Endodermal cell (in vitro differentiated cells): ENCODE data around the gene KCNH6. TPM values are rescaled to one million over a fixed set of nuclear protein-coding genes. Genes with fewer than 3 reads are reported as not detected.

Experiments
- DNase-seq: peaks from one replicate; pipeline ENCODE4 v3.0.0-alpha.2; 2017
- H3K27ac ChIP-seq: 2 replicates; pipeline ENCODE4 v1.5.1; 2013; ENCODE audit warnings: mild to moderate bottlenecking, low read depth, low read length, moderate library complexity
- H3K27me3 ChIP-seq: 2 replicates; pipeline ENCODE4 v1.6.1; 2013; ENCODE audit warnings: mild to moderate bottlenecking, low read length, moderate library complexity; ENCODE audit not compliant: insufficient read depth, control insufficient read depth, poor library complexity, severe bottlenecking
- H3K36me3 ChIP-seq: 2 replicates; pipeline ENCODE4 v1.7.0; 2013; ENCODE audit warnings: mild to moderate bottlenecking, low read length, moderate library complexity; ENCODE audit not compliant: control insufficient read depth, insufficient read depth
- H3K4me1 ChIP-seq: one replicate; pipeline ENCODE4 v1.7.0; 2013; ENCODE audit warnings: low read length; ENCODE audit not compliant: control insufficient read depth, insufficient read depth
- H3K4me3 ChIP-seq: 2 replicates; pipeline ENCODE4 v1.5.1; 2013; ENCODE audit warnings: mild to moderate bottlenecking, low read length, moderate library complexity
- H3K9ac ChIP-seq: 2 replicates; pipeline ENCODE4 v1.6.1; 2013; ENCODE audit warnings: mild to moderate bottlenecking, low read length, moderate library complexity; ENCODE audit not compliant: poor library complexity, severe bottlenecking; ENCODE audit errors: extremely low read depth
- H3K9me3 ChIP-seq: 2 replicates; pipeline ENCODE4 v1.6.1; 2013; ENCODE audit warnings: mild to moderate bottlenecking, low read length, moderate library complexity; ENCODE audit not compliant: control insufficient read depth
- H3K27ac Mint-ChIP-seq: 2 replicates; pipeline ENCODE4 v1.8.0; 2020; ENCODE audit warnings: mixed read lengths
- H3K27me3 Mint-ChIP-seq: 2 replicates; pipeline ENCODE4 v1.8.0; 2021; ENCODE audit warnings: mild to moderate bottlenecking, mixed read lengths; ENCODE audit not compliant: insufficient read depth
- H3K36me3 Mint-ChIP-seq: 2 replicates; pipeline ENCODE4 v1.8.0; 2020; ENCODE audit warnings: low read depth, mixed read lengths
- H3K4me1 Mint-ChIP-seq: 2 replicates; pipeline ENCODE4 v1.8.0; 2020; ENCODE audit warnings: mixed read lengths
- H3K4me3 Mint-ChIP-seq: 2 replicates; pipeline ENCODE4 v1.8.0; 2020; ENCODE audit warnings: mild to moderate bottlenecking, moderate library complexity, mixed read lengths
- H3K9me3 Mint-ChIP-seq: 2 replicates; pipeline ENCODE4 v1.8.0; 2020; ENCODE audit warnings: mild to moderate bottlenecking, mixed read lengths
- WGBS, 2 experiments: methylation state at CpG; one replicate each; pipeline versions ENCODE4 v1.1.5 to v1.1.7; 2013; ENCODE audit warnings: missing lambda C conversion rate in 2 of 2, mixed read lengths in 1 of 2; ENCODE audit not compliant: insufficient coverage in 1 of 2, insufficient read length in 1 of 2; 5-methylcytosine and 5-hydroxymethylcytosine counted together
- total RNA-seq, 2 donors: library from RNA; stranded (reverse); fragmentation: NEBNext Ultra II Directional in 1 of 2; extraction: Animal tissue kit (Norgen Biotek cat#: 25700) in 1 of 2; gene quantifications; 2 replicates in 1 of 2; 3 replicates in 1 of 2; pipeline ENCODE4 v1.2.1, GENCODE V29; 2021
- TF ChIP-seq, protein P1 (sequence below): fragments of 200-600 bp; sonication (generic); conservative IDR thresholded peaks from 2 replicates; pipeline ENCODE4 v1.5.0; 2021; ENCODE audit warnings: antibody characterized with exemption, mild to moderate bottlenecking

Gene KCNH6
- total RNA-seq, 2 donors from 2014 or later, result 0.79 to 0.95 TPM

DNA sequence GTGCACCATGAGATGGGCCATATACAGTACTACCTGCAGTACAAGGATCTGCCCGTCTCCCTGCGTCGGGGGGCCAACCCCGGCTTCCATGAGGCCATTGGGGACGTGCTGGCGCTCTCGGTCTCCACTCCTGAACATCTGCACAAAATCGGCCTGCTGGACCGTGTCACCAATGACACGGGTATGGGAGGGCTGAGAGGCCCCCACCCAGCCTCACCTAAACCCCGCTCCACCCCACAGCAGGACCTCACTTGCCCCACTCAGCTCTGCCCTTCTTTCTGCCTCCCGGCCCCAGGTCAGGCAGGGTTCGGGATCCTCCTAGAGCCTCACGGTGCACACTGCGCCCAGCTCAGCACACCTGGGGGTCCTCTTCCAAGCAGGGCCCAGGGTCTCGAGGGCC lies 40.6 kb upstream of the KCNH6 start:
- peaks cover 10% of the 10 kb centered on the region for H3K4me1 Mint-ChIP-seq

DNA sequence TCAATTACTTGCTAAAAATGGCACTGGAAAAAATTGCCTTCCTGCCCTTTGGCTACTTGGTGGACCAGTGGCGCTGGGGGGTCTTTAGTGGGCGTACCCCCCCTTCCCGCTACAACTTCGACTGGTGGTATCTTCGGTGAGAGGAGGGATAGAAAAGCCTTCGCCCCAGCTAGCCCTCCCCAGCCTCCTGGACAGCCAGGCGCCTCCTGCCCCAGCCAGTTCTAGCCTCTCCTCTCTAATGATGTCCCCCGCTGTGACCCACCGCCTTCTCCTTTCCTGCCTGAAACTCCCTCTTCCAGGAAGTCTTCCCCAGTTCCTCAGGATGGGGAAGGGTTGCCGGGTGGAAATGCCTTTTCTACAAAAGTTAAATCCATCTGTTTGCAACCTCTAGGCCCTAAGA lies 40.1 kb upstream of the KCNH6 start:
- Mint-ChIP-seq H3K4me3 (no peak overlapping the region), H3K4me1 (peaks cover 7% of the 10 kb centered on the region)
- WGBS, 2 experiments, result 84 to 85% methylated on average over 3 to 10 of the region's 10 CpGs

More for the DNA sequence above, 40.6 kb upstream of the KCNH6 start:
- no peak overlapping the region for H3K4me3 ChIP-seq
- H3K4me1 ChIP-seq, result peaks cover 2% of the 10 kb centered on the region
- no peaks in the 10 kb centered on the region for H3K9me3 ChIP-seq
- Mint-ChIP-seq H3K27ac (no peak overlapping the region), H3K4me3 (no peak overlapping the region), H3K9me3 (no peaks in the 10 kb centered on the region), H3K36me3 (no peaks in the 10 kb centered on the region), H3K27me3 (peaks cover 16% of the 10 kb centered on the region)
- H3K36me3 ChIP-seq, result no peaks in the 10 kb centered on the region
- TF ChIP-seq, protein P1, sequence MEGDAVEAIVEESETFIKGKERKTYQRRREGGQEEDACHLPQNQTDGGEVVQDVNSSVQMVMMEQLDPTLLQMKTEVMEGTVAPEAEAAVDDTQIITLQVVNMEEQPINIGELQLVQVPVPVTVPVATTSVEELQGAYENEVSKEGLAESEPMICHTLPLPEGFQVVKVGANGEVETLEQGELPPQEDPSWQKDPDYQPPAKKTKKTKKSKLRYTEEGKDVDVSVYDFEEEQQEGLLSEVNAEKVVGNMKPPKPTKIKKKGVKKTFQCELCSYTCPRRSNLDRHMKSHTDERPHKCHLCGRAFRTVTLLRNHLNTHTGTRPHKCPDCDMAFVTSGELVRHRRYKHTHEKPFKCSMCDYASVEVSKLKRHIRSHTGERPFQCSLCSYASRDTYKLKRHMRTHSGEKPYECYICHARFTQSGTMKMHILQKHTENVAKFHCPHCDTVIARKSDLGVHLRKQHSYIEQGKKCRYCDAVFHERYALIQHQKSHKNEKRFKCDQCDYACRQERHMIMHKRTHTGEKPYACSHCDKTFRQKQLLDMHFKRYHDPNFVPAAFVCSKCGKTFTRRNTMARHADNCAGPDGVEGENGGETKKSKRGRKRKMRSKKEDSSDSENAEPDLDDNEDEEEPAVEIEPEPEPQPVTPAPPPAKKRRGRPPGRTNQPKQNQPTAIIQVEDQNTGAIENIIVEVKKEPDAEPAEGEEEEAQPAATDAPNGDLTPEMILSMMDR, result no peak
- no peak overlapping the region for H3K27ac ChIP-seq
- H3K9ac ChIP-seq, result no peak overlapping the region
- DNase-seq, result peak; percentile 43
- peaks cover 13% of the 10 kb centered on the region for H3K27me3 ChIP-seq
- 89 to 90% methylated on average over 12 to 16 of the region's 16 CpGs for WGBS, 2 experiments

GRCh38 chr17:63483655-63484575 lies 39.2 kb upstream of the KCNH6 start:
- 92 to 96% methylated on average over 9 to 16 of the region's 16 CpGs for WGBS, 2 experiments
- no peak for DNase-seq
- no peaks in the 10 kb centered on the region for H3K27me3 ChIP-seq
- Mint-ChIP-seq H3K27ac (no peak overlapping the region), H3K27me3 (peaks cover 1% of the 10 kb centered on the region), H3K9me3 (no peaks in the 10 kb centered on the region), H3K36me3 (no peaks in the 10 kb centered on the region), H3K4me3 (no peak overlapping the region), H3K4me1 (peaks cover 5% of the 10 kb centered on the region)
- H3K9ac ChIP-seq, result no peak overlapping the region
- TF ChIP-seq, protein P1, result no peak
- H3K9me3 ChIP-seq, result no peaks in the 10 kb centered on the region
- H3K36me3 ChIP-seq, result no peaks in the 10 kb centered on the region
- H3K4me1 ChIP-seq, result no peaks in the 10 kb centered on the region
- no peak overlapping the region for H3K4me3 ChIP-seq
- no peak overlapping the region for H3K27ac ChIP-seq

More for the DNA sequence above, 40.1 kb upstream of the KCNH6 start:
- no peaks in the 10 kb centered on the region for H3K36me3 ChIP-seq
- H3K4me1 ChIP-seq, result no peaks in the 10 kb centered on the region
- H3K36me3 Mint-ChIP-seq, result no peaks in the 10 kb centered on the region
- no peaks in the 10 kb centered on the region for H3K9me3 ChIP-seq
- H3K9ac ChIP-seq, result no peak overlapping the region
- H3K27ac ChIP-seq, result no peak overlapping the region
- peaks cover 10% of the 10 kb centered on the region for H3K27me3 Mint-ChIP-seq
- peak; percentile 55 for DNase-seq
- H3K4me3 ChIP-seq, result no peak overlapping the region
- H3K9me3 Mint-ChIP-seq, result no peaks in the 10 kb centered on the region
- no peak overlapping the region for H3K27ac Mint-ChIP-seq
- TF ChIP-seq, protein P1, result no peak
- peaks cover 8% of the 10 kb centered on the region for H3K27me3 ChIP-seq
